ENCODE measurements around the gene CHD9.

- TF ChIP-seq CTCF (IDR thresholded peaks at IDR 0.05; ENCODE audit: low read depth, low read length) (no peak), POLR2A (IDR thresholded peaks at IDR 0.05; ENCODE audit: extremely low read depth, insufficient read length) (no peak), MAX (IDR thresholded peaks at IDR 0.05; ENCODE audit: low read depth, low read length) (no peak), MYC (IDR thresholded peaks at IDR 0.05; ENCODE audit: low read depth, low read length) (no peak)
Measured at GRCh38 chr16:53219795-53220454, 165.1 kb downstream of the CHD9 start.
